Esophagus squamous epithelium (tissue), 5 donors: ENCODE data around the gene CLEC4D. TPM values are rescaled to one million over a fixed set of nuclear protein-coding genes. Genes with fewer than 3 reads are reported as not detected.
"Not testable (repeated sequence)": the region's sequence is repeated elsewhere in the genome, so short reads cannot be mapped to it uniquely, and the experiment has no call there.

Experiments
- DNase-seq: peaks from one replicate; lab custom pipeline; 2025; lab: John Stamatoyannopoulos, UW
- H3K27ac ChIP-seq, 4 donors: fragments of 200-600 bp; sonication (generic); one replicate each; pipeline ENCODE4 v1.5.1; 2016 to 2019; ENCODE audit warnings: mild to moderate bottlenecking in 1 of 4
- H3K27me3 ChIP-seq, 4 donors: fragments of 200-600 bp; sonication (generic); 1 replicate in 3 of 4; 2 replicates in 1 of 4; pipeline versions ENCODE4 v1.5.1 to v1.6.0; 2017 to 2021; ENCODE audit warnings: antibody characterized with exemption in 1 of 4
- H3K36me3 ChIP-seq, 3 donors: fragments of 200-600 bp; sonication (generic); one replicate each; pipeline ENCODE4 v1.5.1; 2016 to 2019
- H3K4me1 ChIP-seq, 3 donors: fragments of 200-600 bp; sonication (generic); one replicate each; pipeline ENCODE4 v1.5.1; 2017 to 2019
- H3K4me3 ChIP-seq, 4 donors: fragments of 200-600 bp; sonication (generic); 1 replicate in 3 of 4; 2 replicates in 1 of 4; pipeline ENCODE4 v1.5.1; 2016 to 2019; ENCODE audit warnings: mild to moderate bottlenecking in 2 of 4, moderate library complexity in 1 of 4
- H3K9me3 ChIP-seq, 3 donors: fragments of 200-600 bp; sonication (generic); one replicate each; pipeline ENCODE4 v1.5.1; 2016 to 2019
- CTCF ChIP-seq, 6 experiments: fragments of 450-650 bp in 4 of 6; fragments of 200-600 bp in 2 of 6; sonication (generic) in 2 of 6; IDR thresholded peaks; one replicate each; pipeline ENCODE4 v1.5.1; 2016 to 2019; ENCODE audit warnings: antibody characterized with exemption in 6 of 6, mild to moderate bottlenecking in 4 of 6, moderate library complexity in 4 of 6
- POLR2A ChIP-seq, 4 donors: fragments of 450-650 bp; IDR thresholded peaks; one replicate each; pipeline ENCODE4 v1.6.1; 2017; ENCODE audit warnings: antibody characterized with exemption in 4 of 4, mild to moderate bottlenecking in 4 of 4, moderate library complexity in 3 of 4
- WGBS, 2 donors: methylation state at CpG; one replicate each; pipeline ENCODE4 v1.1.5; 2018; 5-methylcytosine and 5-hydroxymethylcytosine counted together
- intact Hi-C: fragments of 100-400 bp; cut with DNase I; formaldehyde crosslinking; loops from one replicate; pipeline ENCODE4 v1.15.0; 2022
- small RNA-seq, 4 donors: library from RNA; depleted of rRNA; stranded (forward); fragments of <200 nt; gene quantifications; one replicate each; pipeline ENCODE3, GENCODE V24; 2016
- total RNA-seq, 4 donors: library from RNA; depleted of rRNA; stranded (reverse); fragments of >200 nt; gene quantifications; one replicate each; pipeline ENCODE4 v1.1.0, GENCODE V29; 2016
- donor health status: DM: yes; HTN: yes; CAD: no.

CLEC4D gene
- total RNA-seq, 4 donors from 2014 or later: 0.12 to 0.19 TPM; not detected in 2

- DNase-seq: no peak
- Histone ChIP-seq H3K4me3 (no peak overlapping the region), H3K27me3 (no peaks in the 10 kb centered on the region), H3K36me3 (no peaks in the 10 kb centered on the region), H3K4me1 (no peaks in the 10 kb centered on the region), H3K9me3 (peaks cover 0 to 6% (median 2%) of the 10 kb centered on the region in 3 donors), H3K27ac (no peak overlapping the region)
- WGBS, 2 donors: 65 to 72% methylated on average over 8 to 22 of the region's 22 CpGs
- TF ChIP-seq CTCF (IDR thresholded peaks at IDR 0.05) (no peak), POLR2A (IDR thresholded peaks at IDR 0.05) (no peak)
- intact Hi-C loops: no loop called here
These were observed 51.4 kb downstream of the CLEC4D start for GRCh38 chr12:8564656-8565055.

DNA sequence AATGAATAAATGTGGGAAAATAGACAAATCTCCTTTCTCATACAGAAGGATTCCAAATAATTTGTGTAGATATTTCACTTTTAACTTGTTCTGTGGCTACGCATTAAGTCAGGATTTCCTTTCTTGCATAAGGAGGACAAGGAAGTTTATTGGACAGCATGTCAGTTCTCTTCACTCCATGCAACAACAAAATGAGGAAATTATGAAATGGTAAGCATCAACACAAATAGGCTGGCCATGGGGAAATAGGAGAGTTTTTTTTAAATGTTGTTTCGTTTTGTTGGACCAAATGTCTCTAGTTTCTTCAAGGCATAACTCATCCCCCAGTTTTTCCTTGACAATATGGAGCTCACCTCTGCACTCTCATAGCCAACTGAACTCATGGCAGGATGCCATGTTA lies 52.7 kb downstream of the CLEC4D start:
- DNase-seq, intact Hi-C loops, H3K9me3 ChIP-seq, H3K27me3 ChIP-seq, H3K36me3 ChIP-seq, H3K4me3 ChIP-seq, H3K4me1 ChIP-seq, H3K27ac ChIP-seq: not testable (repeated sequence)
- 40 to 71% methylated on average over 2 of the region's 2 CpGs for WGBS, 2 donors

DNA sequence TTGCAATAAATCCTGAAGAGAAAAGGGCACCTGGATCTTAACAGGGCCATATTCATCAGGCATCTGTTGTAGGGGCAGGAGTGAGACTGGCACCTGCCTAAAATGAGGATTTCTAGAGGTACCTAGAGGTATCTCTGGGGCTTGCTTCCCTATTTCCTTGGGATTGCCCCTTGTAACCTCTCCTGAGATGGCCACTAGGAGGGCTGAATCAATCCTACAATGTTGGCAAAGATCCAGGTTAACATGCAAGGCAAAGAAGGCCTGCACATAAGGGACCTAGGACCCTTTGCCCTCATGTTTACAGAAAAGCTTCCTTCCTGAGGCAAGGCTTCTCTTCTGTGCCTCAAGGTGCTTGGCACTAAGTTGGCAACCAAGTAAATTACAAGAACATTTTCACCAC lies 53.2 kb downstream of the CLEC4D start:
- Histone ChIP-seq H3K27ac (no peak overlapping the region), H3K36me3 (no peaks in the 10 kb centered on the region), H3K4me1 (no peaks in the 10 kb centered on the region), H3K9me3 (peaks cover 0 to 6% (median 2%) of the 10 kb centered on the region in 3 donors), H3K4me3 (no peak overlapping the region), H3K27me3 (no peaks in the 10 kb centered on the region)
- intact Hi-C loops: no loop called here
- no peak for TF ChIP-seq CTCF (IDR thresholded peaks at IDR 0.05)
- TF ChIP-seq POLR2A (IDR thresholded peaks at IDR 0.05): no peak
- no peak for DNase-seq

Small RNAs within 50 kb of the gene (small RNA-seq; reads per million reads assigned to genes)
- 0 to 0.14 (median 0) reads per million in 4 donors for gene RNU6-275P

Other genes with a start within 250 kb of the CLEC4D start
- not detected for gene CLEC6A, start 57.5 kb upstream of the CLEC4D start, total RNA-seq
- gene CLEC4E, start 27.4 kb downstream of the CLEC4D start, total RNA-seq: 1 to 10 TPM in 1 of 4 donors, under 1 TPM in 3; 0.12 to 3.2 (median 0.31) TPM
- not detected for gene AICDA, start 99.4 kb downstream of the CLEC4D start, total RNA-seq
- 10 to 100 TPM in 2 of 4 donors, 1 to 10 TPM in 2; 1.2 to 51.7 (median 16.9) TPM for gene MFAP5, start 149.3 kb downstream of the CLEC4D start, total RNA-seq
- gene RIMKLB, start 184.5 kb downstream of the CLEC4D start, total RNA-seq: 10 to 100 TPM in 3 of 4 donors, 1 to 10 TPM in 1; 8.0 to 37.8 (median 15.0) TPM